ENCODE results near the gene PSD4. TPM values are rescaled to one million over a fixed set of nuclear protein-coding genes. Genes with fewer than 3 reads are reported as not detected.
A peak's percentile ranks its signal among the peaks of the same experiment; 100 is the strongest.

Gene PSD4
- total RNA-seq, 1 experiment from 2014 or later, result 27.0 TPM

GRCh38 chr2:113238871-113239839 lies 65.4 kb downstream of the PSD4 start:
- no peak for DNase-seq (ENCODE audit: low read depth)
- in situ Hi-C loops (cut with HindIII; ENCODE audit: low pct_unique_long_range_greater_than_20kb, low sequenced_read_pairs), result no loop called here

DNA sequence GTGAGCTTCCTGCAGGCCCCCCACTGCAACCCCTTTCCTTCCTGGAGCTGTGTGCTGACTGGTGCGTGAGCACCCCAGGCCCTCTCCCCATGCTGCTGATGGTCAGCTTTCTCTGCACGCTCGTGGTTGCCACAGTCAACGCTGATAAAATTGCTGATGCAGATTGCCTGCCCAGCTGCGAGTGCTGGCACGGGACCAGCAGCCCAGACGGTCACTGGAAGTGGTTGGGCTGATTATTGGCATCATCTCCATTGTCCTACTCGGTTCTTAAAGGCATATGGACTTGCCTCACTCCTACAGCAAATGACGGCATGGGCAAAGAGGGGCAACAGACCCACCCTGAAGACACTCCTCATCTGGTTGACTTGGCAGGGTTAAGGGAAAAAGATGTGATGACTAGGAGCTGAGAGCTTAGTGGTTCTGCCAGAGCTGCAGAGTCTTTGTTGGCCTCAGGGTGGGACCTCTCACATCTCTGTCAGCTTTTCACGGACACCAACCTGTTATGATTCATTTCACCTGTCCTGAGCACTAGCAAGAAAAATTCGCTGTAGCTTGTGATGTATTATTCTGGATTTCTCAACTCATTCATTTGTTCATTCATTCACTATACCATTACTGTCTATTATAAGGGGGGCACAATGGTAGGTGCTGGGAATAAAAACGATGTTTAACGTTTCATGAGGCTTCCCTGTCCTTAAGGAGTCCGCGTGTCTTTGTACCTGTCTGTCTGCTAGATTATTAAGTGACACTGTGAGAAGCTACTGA lies 66.6 kb downstream of the PSD4 start:
- DNase-seq (ENCODE audit: low read depth), result peak; percentile 75
- in situ Hi-C loops (cut with HindIII; ENCODE audit: low pct_unique_long_range_greater_than_20kb, low sequenced_read_pairs), result no loop called here

GRCh38 chr2:113240915-113241911 lies 67.4 kb downstream of the PSD4 start:
- peak; percentile 100 for DNase-seq (ENCODE audit: low read depth)
- in situ Hi-C loops (cut with HindIII; ENCODE audit: low pct_unique_long_range_greater_than_20kb, low sequenced_read_pairs), result no loop called here

DNA sequence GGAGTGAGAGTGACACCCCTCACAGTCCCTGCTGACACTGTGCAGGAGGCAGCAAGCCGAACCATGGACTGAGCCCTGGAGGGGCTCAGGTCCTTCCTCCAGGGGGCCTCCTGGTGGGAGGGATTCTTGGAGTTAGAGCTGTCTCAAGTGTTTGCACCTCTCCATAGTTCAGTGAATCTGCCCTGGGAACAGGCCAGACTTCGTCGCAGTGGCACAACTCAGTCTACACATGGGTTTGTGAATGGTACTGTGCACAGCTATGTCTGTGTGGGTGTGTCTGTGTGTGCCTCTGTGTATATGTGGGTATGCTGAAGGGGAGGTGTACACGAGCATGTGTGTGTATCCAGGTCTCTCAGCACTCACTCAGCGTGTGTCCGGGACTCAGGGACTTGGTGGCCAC lies 68.6 kb downstream of the PSD4 start:
- DNase-seq (ENCODE audit: low read depth), result no peak
- in situ Hi-C loops (cut with HindIII; ENCODE audit: low pct_unique_long_range_greater_than_20kb, low sequenced_read_pairs), result no loop called here

GRCh38 chr2:113245276-113245711 lies 71.5 kb downstream of the PSD4 start:
- DNase-seq (ENCODE audit: low read depth), result no peak
- in situ Hi-C loops (cut with HindIII; ENCODE audit: low pct_unique_long_range_greater_than_20kb, low sequenced_read_pairs), result no loop called here

- DNase-seq (ENCODE audit: low read depth), result no peak
- in situ Hi-C loops (cut with HindIII; ENCODE audit: low pct_unique_long_range_greater_than_20kb, low sequenced_read_pairs), result no loop called here
Observed at GRCh38 chr2:113246606-113247005, 72.8 kb downstream of the PSD4 start.

GRCh38 chr2:113248997-113249770 lies 75.4 kb downstream of the PSD4 start:
- DNase-seq (ENCODE audit: low read depth), result peak; percentile 60
- in situ Hi-C loops (cut with HindIII; ENCODE audit: low pct_unique_long_range_greater_than_20kb, low sequenced_read_pairs), result no loop called here

DNA sequence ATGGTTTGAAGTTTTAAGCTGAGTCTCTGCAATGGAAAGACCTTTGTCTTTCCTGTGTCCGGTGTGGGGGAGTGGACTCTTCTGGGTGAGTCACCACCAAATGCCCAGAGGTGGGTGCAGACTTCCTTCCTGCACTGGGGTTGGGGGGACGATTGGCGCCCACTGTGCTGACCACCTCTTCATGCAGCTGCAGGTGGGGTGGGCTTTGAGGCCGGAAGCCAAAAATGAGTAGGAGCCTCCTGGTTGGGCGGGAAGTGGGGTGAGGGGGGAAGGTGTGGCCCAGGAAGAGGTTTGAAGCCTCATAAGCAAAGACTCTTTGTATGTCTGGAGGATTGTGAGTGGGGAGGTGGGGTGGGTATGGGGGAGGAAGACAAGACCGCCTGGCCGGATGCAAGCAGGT lies 77.3 kb downstream of the PSD4 start:
- in situ Hi-C loops (cut with HindIII; ENCODE audit: low pct_unique_long_range_greater_than_20kb, low sequenced_read_pairs), result no loop called here
- DNase-seq (ENCODE audit: low read depth), result no peak

DNA sequence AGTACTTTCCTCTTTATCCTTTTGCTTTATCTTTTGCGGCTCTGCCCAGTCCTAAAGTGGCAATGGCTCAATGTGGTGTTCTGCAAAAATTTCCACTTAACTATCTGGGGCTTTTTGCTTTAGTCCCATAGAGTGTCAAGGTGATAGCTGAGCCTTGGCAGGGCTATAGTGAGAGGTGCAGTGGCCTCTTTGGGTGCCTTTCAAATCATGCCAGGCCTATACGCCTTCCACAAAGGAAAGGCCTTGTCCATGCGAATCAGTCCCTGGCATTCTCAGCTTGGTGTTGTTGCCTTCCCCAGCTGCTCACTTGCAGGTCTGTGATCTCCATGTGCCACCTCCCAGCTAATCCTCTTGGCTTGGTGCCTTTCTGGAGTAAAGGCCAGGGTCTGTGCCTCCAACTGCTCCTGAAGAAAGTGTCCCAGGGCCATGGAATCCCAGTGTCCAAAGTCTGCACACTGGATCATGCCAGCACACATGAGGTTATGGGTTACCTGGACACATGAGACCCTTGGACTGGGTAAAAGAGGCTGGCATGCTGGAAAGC lies 78.3 kb downstream of the PSD4 start:
- in situ Hi-C loops (cut with HindIII; ENCODE audit: low pct_unique_long_range_greater_than_20kb, low sequenced_read_pairs), result no loop called here
- no peak for DNase-seq (ENCODE audit: low read depth)

GRCh38 chr2:113253453-113253852 lies 79.7 kb downstream of the PSD4 start:
- no peak for DNase-seq (ENCODE audit: low read depth)
- in situ Hi-C loops (cut with HindIII; ENCODE audit: low pct_unique_long_range_greater_than_20kb, low sequenced_read_pairs), result no loop called here

GRCh38 chr2:113255140-113256070 lies 81.6 kb downstream of the PSD4 start:
- no peak for DNase-seq (ENCODE audit: low read depth)
- in situ Hi-C loops (cut with HindIII; ENCODE audit: low pct_unique_long_range_greater_than_20kb, low sequenced_read_pairs), result no loop called here

GRCh38 chr2:113257516-113258264 lies 83.9 kb downstream of the PSD4 start:
- no peak for DNase-seq (ENCODE audit: low read depth)
- in situ Hi-C loops (cut with HindIII; ENCODE audit: low pct_unique_long_range_greater_than_20kb, low sequenced_read_pairs), result no loop called here

DNA sequence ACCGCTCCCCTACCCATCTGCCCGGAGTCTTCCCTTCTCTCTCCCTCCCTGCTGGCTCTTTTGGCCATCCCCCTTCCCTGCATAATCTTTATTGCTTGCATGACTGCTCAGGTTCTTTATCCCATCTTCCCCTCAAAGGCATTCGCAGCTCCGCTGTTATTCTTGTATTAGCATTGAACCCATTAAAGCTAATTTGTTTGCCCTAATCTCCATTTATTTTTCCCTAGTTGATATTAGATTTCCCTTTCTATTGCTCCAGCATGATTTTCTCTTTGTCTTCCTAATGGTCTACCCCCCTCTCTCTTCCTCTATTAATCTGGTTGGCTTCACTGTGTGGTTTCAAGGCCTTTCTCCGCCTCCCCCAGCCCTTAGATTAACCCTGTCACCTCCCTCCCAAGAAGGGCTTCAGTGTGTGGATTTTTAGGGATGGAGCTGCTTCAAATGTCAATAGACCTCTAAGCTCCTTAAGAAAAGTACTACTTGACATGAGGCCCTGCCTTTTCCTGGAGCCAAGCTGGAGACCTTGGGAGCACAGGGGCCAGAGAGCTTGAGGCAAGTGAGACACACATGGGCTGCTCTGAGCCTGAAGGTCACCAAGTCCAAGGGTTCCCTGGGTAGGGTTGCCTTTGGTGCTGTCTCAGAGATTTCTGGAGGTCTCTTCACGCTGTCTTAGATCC lies 84.8 kb downstream of the PSD4 start:
- DNase-seq (ENCODE audit: low read depth), result no peak
- in situ Hi-C loops (cut with HindIII; ENCODE audit: low pct_unique_long_range_greater_than_20kb, low sequenced_read_pairs), result no loop called here
